ENCODE measurements around the gene GIPR.

GIPR gene

DNA sequence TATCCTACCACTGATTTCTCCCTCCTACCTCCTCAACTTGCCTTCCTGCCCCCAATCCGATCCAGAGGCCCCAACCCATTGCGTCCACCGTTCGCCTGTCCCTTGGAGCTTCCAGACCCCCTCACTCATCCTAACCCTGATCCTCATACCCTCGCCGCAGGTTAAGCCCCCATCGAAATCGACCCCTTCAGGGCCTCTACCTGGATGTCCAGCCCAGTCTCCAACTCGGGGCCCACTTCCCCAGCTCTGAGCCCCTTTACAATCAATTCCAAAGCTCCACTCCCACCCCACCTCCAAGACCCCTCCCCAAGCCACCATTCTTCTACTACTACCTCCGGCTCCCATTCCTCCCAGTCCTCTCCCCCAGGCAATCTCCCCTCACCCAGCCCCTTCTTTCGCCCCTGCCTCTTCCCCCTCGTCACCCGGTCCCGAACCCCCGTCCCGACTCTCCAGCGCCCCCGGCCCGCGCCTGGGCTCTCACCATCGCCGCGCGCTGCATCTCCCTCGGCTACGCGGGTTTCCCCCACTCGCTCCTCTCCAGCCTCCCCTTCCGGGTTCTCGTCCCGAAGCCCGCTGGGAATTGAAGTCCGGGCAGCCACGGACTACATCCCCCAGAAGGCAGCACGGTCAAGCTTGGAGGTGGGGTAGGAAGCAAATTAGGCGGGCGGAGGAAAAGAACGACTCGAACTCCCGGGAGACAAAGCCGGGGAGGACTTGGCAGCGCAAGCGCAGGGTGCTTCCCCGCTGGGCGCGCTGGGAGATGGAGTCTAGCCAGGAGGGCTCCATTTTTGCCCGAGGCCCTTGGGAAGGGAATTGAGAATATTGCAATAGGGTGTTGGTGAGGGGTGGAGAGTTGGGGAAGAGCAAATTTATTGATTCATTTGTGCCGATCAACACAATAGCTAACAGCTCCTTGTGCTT is 62.6 kb downstream of the GIPR start, which contains the start of gene FBXO46:
Gene FBXO46 (minus strand): TSS at position 529 of the 921 bp plus-strand sequence. CDS start 17,401 bp downstream, outside the sequence.
- peak; percentile 99 for DNase-seq (ENCODE audit: low spot score)

Small RNA genes within 50 kb of the gene (small RNA-seq; reads per million reads assigned to genes)
- gene MIR642A (0.03 to 0.04 reads per million in 2 experiments), gene RN7SL836P (0.05 to 3.3 reads per million in 2 experiments)
